ENCODE measurements around the gene HLA-F.

DNA sequence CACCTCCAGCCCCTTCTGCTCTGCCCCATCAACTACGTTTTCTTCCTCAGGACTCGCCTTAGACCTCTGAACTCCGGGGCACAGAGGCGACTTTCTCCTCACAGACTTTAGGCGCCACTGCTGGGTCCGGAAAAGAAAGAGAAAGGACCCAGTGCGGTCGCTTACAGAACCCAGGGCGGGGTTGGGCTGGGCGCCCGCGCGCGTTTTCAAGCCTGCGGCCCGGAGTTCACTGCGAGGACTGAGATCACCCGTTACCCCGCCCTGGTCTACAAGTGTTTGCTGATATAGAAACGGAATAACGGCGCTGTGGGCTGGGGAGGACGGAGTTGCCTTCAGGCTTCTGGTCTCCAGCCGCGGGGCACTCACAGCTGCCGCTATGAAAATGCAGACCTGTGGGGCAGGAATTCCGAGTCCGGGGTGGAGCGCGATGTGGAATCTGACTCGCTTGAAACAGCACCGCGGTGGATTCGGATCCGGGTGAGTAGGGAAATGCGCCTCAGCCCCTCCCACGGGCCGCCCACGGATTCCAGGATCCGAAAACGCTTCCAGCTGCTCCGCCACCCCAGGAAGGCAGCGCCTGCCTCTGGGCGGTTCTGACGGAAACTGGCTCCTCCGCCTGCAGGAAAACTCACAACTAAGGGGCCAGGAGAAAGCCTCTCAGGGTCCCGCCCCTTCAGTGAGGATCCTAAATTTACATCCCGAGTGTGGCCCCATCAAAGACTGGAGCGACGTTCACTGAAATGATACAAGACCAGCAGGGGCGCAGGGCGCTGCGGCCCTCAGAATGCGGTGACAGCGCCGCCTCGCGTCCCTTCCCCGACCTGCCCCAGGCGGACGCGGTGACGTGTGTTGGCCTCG, 29.4 kb downstream of the HLA-F start:
- TF ChIP-seq, protein P1, sequence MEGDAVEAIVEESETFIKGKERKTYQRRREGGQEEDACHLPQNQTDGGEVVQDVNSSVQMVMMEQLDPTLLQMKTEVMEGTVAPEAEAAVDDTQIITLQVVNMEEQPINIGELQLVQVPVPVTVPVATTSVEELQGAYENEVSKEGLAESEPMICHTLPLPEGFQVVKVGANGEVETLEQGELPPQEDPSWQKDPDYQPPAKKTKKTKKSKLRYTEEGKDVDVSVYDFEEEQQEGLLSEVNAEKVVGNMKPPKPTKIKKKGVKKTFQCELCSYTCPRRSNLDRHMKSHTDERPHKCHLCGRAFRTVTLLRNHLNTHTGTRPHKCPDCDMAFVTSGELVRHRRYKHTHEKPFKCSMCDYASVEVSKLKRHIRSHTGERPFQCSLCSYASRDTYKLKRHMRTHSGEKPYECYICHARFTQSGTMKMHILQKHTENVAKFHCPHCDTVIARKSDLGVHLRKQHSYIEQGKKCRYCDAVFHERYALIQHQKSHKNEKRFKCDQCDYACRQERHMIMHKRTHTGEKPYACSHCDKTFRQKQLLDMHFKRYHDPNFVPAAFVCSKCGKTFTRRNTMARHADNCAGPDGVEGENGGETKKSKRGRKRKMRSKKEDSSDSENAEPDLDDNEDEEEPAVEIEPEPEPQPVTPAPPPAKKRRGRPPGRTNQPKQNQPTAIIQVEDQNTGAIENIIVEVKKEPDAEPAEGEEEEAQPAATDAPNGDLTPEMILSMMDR (IDR thresholded peaks at IDR 0.05) = peak; percentile 87 to 97 (median 91)
- TF ChIP-seq POLR2AphosphoS5 (IDR thresholded peaks at IDR 0.05) (peak; percentile 46 to 70 (median 54)), POLR2A (IDR thresholded peaks at IDR 0.05) (peak; percentile 28), EP300 (IDR thresholded peaks at IDR 0.05; ENCODE audit: low read depth) (no peak)
